ENCODE results near the gene BEST2.
"Not testable (repeated sequence)": the region's sequence is repeated elsewhere in the genome, so short reads cannot be mapped to it uniquely, and the experiment has no call there.

BEST2 gene

DNA sequence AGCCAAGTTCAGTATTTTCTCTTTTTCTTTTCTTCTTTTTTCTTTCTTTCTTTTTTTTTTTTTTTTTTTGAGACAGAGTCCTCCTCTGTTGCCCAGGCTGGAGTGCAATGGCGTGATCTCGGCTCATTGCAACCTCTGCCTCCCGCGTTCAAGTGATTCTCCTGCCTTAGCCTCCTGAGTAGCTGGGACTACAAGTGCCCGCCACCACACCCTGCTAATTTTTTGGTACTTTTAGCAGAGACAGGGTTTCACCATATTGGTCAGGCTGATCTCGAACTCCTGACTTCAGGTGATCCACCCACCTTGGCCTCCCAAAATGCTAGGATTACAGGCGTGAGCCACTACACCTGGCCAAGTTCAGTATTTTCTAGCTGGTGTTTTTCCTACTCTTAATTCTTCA lies 46.0 kb downstream of the BEST2 start:
- DNase-seq (ENCODE audit: low read depth in 3 of 3, low spot score in 1 of 3) = not testable (repeated sequence)

DNA sequence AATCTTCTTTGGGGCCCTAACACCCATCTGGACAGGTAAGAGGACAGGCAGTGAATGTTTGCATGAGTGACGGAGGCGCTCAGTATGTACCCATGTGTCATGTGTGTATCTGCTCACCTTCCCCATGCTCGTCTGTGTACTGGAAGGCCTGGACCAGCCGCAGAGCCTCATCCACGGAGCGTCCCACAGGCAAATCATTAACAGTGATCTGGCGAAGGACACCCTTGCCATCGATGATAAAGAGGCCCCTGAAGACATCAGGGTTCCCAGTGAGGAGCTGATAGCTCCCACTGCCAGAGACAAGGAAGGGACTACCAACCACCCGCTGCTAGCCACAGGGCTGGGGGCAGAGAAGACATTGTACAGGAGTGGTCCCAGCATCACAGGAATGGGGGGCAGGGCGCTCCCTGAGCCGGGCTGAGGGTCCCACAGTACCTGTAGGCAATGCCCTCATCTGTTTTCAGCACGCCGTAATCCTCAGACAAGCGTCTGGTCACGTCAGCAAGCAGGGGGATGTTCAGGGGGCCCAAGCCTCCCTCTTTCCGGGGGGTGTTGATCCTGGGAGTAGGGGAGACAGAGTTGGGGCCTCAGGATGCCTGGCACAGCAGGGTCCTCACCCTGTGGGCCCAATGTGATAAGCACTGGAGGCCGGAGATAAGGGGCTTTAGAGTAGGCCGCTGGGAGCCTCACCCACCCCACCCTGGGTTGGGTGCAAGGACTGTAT lies 48.3 kb downstream of the BEST2 start:
- DNase-seq (ENCODE audit: low read depth in 3 of 3, low spot score in 1 of 3) = no peak

DNA sequence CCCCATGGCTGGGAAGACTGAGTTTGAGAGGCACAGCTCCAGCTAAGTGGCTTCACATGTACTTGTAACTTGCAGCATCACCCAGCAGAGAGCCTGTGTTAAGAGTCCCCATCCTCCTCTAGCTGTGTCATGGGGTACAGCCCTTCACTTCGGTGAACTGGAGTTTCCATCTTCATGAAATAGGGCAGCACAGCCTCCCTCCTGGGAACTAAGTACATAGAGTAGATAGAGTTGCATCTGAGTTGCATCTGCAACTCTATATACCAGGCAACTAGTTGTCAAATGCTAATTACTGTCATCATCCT lies 48.8 kb downstream of the BEST2 start:
- DNase-seq (ENCODE audit: low read depth in 3 of 3, low spot score in 1 of 3) = no peak

DNA sequence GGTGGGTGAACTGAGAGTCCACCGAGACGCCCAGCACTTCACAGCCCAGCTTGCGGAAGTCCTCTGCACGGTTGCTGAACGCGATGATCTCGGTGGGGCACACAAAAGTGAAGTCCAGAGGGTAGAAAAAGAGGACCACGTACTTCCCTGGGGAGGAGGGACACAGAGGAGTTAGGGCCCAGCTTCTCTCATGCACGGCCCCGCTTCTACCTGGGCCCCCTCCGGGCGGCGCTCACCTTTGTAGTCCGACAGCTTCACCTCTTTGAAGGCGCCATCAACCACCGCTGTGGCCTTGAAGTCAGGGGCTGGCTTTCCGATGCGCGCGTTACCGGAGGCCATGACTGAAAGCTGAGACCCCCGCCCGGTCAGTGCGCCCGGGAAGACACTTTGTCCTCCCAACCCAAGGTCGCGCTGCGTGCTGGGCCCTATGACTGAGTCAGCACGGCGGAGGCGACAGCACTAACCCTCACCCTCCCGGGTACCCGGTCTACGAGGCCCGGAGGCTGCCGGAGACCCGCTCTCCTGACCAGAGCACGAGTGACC lies 49.4 kb downstream of the BEST2 start:
- no peak for DNase-seq (ENCODE audit: low read depth in 3 of 3, low spot score in 1 of 3)

DNA sequence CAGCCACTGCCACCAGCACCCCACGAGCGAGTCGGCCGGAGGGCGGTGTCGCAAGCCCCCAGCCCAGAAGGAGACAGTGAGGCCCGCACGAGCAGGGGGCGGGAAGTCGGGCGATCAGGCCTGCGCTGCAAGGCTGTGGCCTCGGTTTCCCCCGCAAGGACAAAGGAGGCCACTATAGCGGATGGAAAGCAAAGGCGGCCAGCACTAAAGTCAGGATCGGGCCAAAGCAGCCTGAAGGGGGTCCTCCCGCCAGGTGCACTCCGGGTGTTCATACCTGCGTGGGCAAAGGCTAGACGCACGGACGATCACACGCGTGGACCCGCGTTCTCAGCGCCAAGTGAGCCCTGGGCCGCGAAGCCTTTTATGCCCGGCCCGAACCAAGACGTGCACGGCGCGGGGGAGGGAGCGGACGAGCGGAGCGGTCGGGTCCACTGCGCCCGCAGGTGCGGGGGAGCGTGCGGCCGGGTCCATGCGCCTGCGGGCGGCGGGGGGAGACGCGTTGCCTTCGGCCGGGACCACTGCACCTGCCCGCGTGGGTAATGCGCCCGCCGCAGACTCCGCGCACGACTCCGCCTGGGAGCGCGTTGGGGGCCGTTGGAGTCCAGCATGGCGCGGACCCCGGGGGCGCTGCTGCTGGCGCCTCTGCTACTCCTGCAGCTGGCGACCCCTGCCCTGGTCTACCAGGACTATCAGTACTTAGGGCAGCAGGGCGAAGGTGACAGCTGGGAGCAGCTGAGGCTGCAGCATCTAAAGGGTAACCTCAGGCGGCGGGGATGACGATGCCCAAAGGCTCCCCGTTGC lies 50.1 kb downstream of the BEST2 start, which contains the start of the genes PRDX2 and THSD8:
PRDX2 (minus strand) TSS at position 335 of the 801 bp plus-strand sequence. CDS start 539 bp downstream, outside the sequence.
THSD8 (plus strand) TSS at position 604 of the 801 bp plus-strand sequence; CDS start at position 607, 3 bp downstream.
- peak in 2 of 3 donors; percentile 52 to 62 for DNase-seq (ENCODE audit: low read depth in 3 of 3, low spot score in 1 of 3)

DNA sequence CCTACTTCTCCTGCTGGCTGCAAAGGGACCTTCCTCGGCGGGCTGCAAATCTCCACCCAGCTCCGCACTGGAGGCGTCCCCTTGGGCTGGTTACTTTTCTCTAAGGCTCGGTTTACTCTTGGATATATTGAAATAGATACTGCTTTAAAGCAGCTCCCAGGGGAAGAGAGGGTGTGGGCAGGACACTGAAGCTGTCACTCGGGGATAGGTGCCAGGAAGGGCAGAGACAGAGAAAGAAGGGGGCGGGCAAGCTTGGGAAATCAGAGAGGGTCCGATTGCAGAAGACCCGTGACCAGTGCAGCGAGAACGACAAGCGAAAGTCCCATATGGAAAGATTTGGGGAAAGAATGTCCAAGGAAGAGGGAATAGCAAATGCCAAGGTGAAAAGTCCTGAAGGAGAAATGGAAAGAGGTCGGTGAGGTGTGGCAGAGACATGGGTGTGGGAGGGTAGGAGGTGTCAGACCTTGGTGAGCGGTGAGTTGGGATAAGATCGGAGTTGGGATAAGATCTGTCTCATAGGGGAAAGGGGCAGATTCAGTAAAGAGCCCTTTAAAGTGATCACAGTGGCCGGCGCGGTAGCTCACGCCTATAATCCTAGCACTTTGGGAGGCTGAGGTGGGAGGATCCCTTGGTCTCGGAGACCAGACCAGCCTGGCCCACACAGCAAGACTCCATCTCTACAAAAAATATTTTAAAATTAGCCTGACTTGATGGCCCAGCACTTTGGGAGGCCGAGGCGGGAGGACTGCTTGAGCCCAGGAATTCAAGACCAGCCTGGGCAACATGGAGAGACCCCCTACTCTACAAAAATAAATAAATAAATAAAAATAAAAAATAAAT lies 50.9 kb downstream of the BEST2 start:
- DNase-seq (ENCODE audit: low read depth in 3 of 3, low spot score in 1 of 3) = no peak

DNA sequence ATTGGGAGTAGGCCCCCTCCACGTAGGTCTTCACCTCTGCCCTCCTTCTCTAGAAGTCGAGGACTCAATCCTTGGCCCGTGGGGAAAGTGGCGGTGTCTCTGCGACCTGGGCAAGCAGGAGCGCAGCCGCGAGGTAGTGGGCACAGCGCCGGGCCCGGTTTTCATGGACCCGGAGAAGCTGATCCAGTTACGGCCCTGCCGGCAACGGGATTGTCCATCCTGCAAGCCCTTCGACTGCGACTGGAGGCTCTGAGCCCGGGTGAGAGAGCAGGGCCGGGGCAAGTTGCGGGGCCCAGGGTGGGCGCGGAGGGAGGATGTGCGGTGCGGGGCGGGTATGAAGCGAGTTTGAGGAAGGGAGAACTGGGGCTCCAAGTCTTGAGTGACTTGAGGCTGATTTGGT lies 52.5 kb downstream of the BEST2 start:
- no peak for DNase-seq (ENCODE audit: low read depth in 3 of 3, low spot score in 1 of 3)

DNA sequence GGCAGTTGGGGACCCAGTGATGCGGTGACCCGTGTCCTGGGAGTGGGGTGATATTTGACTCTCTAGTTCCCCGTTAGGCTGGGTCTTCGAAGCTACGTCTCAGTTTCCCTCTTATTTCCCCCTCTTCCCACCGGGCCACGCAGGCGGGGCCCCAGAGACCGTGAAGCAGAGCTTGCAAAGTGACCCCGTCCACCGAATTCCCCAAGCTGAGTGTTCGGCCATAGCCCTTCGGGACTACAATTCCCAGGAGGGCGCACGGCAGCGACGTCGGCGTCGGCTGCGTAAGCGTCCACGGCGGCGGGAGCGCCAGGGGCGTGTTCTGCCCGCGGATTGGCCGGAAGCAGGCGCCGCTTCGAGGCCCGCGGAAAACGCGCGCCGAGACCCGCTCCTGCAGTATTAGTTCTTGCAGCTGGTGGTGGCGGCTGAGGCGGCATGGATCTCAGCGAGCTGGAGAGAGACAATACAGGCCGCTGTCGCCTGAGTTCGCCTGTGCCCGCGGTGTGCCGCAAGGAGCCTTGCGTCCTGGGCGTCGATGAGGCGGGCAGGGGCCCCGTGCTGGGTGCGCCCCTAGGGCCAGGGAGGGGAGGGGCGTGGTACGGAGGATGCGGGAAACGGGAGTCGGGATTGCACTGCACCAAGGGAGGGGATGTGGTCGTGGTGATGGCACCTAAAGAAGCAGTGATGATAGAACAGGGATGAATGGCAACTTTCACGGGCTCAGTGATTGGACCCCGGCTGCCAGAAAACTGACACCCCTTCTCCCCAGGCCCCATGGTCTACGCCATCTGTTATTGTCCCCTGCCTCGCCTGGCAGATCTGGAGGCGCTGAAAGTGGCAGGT lies 54.9 kb downstream of the BEST2 start, which contains the start of gene RNASEH2A:
RNASEH2A (plus strand) TSS at position 343 of the 840 bp plus-strand sequence; CDS start at position 433, 90 bp downstream.
- peak in 2 of 3 donors; percentile 67 to 75 for DNase-seq (ENCODE audit: low read depth in 3 of 3, low spot score in 1 of 3)

Measured in stimulated activated CD4-positive, alpha-beta T cell treated with anti-CD3 and anti-CD28 coated beads, TNF-alpha, amount 100 ng/mL, for 1 hour (primary cell).